ENCODE results near the gene IL16.
"Not testable (repeated sequence)": the region's sequence is repeated elsewhere in the genome, so short reads cannot be mapped to it uniquely, and the experiment has no call there.

IL16 gene

DNA sequence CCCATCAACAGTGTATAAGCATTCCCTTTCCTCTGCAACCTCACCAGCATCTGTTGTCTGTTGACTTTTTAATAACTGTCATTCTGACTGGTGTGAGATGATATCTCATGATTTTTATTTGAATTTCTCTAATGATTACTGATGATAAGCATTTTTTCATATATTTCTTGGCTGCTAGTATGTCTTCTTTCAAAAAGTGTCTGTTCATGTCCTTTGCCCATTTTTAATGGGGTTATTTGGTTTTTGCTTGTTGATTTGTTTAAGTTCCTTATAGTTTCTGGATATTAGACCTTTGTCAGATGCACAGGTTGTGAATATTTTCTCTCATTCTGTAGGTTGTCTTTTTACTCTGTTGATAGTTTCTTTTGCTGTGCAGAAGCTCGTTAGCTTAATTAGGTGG, 11.3 kb downstream of the IL16 start:
- not testable (repeated sequence) for DNase-seq (ENCODE audit: low read depth in 2 of 2)

DNA sequence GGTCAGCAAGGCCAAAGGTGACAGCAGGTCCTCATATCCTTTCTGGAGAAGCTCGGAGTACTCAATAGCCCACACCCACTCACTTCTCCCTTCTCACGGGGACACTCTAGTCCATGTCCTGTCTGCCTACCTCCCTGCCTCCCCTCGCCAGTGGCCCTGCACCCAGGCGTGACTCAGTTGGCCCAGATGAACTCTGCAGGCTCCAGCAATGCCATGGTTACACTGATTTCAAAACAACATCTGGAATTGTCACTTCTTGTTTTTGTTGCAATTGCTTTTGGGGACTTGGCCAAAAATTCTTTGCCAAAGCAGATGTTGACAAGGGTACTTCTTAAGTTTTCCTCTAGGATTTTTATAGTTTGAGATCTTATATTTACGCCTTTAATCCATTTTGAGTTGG, 13.0 kb downstream of the IL16 start:
- no peak for DNase-seq (ENCODE audit: low read depth in 2 of 2)

DNA sequence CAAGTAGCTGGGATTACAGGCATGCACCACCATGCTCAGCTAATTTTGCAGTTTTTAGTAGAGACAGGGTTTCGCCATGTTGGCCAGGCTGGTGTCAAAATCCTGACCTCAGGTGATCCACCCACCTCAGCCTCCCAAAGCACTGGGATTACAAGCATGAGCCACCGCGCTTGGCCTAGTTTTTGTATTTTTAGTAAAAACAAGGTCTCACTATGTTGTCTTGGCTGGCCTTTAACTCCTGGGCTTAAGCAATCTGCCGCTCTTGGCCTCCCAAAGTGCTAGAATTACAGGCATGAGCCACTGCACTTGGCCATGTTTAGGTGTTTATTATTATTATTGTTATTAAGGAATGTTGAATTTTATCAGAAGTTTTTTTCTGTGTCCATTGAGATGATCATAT, 14.7 kb downstream of the IL16 start:
- DNase-seq (ENCODE audit: low read depth in 2 of 2) = no peak

DNA sequence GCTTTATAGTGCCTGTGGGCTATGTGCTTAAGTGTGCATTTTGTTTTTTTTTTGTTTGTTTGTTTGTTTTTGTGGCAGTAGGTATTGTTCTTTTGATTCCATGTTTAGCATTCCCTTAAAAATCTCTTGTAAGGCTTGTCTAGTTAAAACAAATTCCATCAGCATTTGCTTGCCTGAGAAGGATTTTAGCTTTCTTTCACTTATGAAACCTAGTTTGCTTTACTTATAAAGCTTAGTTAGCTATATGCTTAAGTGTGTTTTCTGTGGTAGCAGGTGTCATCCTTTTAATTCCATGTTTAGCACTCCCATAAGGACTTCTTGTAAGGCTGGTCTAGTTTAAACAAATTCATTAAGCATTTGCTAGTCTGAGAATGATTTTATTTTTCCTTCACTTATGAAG, 17.3 kb downstream of the IL16 start:
- DNase-seq (ENCODE audit: low read depth in 2 of 2) = no peak

DNA sequence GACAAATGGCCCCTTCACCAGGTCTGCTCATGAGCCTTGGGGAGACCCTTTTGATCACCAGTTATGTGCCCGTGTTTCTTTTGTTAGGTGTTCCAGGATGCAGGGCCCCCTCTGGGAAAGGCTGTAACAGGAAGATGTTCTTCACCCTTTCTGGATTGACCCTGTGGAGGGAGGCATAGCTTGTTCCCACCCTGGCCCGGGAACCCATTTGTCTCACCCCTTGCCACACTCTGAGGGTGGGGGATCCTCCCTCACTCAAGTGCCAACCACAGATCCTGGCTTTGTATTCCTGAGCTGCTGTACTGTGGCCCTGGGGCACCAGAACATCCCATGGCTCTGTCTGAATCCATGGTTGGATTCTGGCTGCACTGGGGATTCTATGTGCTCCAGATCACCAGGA, 18.9 kb downstream of the IL16 start:
- no peak for DNase-seq (ENCODE audit: low read depth in 2 of 2)

DNA sequence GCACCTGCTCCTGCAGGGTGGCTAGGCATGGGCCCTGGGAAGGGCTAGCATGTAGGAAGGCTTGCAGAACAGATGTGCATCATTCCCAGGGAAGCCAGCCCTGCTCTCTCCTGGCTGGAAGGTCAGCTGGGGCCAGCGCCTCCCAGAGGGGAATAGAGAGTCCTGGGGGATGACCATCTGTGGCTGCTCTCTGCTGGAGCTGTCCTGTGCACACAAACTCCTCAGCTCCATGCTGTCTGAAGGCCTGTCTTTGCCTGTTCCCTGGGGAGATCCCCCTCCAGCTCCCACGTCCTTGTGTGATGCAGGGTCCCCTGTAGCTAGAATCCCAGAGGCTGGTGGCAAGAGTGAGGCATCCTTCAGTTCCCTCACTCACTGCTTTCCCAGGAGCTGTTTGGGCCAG, 19.3 kb downstream of the IL16 start:
- no peak for DNase-seq (ENCODE audit: low read depth in 2 of 2)

DNA sequence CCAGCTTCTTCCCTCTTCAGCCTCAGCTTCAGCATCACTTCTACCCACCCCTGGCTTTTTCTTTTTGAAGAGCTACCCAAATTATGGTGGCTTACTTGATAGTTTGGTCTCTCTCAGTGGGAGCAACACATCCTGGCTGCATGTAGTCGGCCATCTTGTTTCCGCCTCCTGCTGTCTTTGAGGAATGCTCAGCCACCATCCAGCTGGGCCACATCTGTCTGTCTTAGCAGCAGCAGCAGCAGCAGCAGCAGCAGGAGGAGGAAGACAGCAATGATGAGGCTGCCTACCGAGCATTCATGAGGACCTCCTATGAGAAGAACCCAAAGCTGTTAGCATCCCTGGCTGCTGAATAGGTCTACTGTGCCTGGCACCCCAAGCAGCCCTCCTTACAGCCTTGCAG, 19.7 kb downstream of the IL16 start:
- no peak for DNase-seq (ENCODE audit: low read depth in 2 of 2)

DNA sequence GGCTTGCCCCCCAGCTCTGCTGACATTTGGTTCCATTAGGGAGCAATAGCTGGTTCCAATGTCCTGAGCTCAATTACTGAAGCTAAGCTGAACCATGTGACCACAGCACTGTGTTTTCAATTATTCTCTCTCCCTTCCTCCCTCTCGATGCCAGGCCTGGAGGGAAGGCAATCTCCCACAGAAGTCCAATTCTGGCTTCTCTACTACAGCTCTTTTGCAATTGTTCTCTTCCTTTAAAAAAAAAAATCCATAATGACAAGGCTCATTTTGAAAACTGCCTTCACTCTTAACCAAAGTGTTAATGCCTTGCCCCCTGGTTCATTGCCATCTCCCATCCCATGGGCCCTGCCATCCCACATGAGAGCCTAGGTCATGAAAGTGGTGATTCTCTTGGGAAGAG, 24.8 kb downstream of the IL16 start:
- DNase-seq (ENCODE audit: low read depth in 2 of 2) = no peak

DNA sequence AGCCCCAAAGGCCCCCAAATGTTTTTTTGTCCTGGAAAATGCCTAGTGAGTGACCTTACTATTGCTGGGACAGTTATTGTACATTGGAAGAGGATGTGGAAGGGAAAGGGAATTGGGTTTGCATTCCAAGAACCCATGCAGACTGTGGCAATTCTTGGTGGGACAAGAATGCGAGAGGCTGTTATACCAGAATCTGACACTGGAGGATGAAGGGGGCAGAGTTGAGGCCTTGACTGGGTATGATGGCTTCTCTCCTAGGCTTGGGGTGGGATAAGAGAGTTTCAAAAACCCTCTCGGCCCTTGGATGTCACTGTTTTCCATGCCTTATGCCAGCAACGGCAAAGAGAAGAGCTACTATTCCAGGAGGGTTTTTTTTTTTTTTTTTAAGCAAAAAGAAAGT, 25.3 kb downstream of the IL16 start:
- no peak for DNase-seq (ENCODE audit: low read depth in 2 of 2)

DNA sequence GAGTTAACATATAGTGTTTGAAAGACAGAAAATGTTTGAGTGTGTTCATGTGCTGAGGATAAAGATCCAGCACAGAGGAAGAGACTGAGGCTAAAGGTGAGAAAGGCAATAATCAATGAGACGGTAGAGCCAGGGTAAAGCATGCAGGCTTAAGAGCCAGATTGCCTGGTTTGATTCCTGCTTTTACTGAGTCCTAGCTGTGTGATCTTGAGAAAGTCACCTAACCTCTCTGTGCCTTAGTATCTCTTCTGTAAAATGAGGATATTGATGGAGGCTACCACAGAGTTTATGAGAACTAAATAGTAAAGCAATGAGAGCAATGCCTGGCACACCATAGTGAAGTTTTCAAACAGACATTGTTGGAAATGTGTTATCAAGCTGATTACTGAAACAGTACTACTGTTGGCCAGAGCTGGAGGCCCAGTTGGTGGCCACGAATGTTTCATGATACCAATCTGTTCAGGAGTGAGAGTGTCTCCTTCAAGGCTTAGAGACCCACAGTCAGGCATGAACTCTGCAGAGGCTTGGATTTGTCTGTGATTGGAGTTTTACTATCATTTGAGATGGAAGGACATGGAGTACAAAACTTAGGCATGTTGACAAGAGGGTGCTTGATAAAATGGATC, 26.8 kb downstream of the IL16 start:
- DNase-seq (ENCODE audit: low read depth in 2 of 2) = no peak

DNA sequence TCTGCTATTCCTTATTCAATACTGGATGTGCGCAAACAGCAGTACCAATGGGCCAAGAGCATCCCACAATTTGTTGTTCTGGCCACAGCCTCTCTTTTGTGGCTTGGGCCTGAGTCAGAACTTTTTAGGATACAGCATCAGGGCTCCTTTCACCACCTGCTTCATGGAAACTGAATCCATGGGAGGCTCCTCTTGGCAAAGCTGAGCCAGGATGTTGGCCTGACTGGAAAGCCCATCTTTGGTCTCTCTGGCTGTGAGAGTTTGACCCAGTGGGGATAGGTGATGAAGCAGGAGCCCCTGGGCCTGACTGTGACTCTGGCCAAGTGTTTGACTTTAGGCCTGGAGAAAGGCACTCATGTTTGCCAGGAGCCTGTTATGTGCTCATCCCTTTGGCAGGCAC, 27.6 kb downstream of the IL16 start:
- DNase-seq (ENCODE audit: low read depth in 2 of 2) = no peak

DNA sequence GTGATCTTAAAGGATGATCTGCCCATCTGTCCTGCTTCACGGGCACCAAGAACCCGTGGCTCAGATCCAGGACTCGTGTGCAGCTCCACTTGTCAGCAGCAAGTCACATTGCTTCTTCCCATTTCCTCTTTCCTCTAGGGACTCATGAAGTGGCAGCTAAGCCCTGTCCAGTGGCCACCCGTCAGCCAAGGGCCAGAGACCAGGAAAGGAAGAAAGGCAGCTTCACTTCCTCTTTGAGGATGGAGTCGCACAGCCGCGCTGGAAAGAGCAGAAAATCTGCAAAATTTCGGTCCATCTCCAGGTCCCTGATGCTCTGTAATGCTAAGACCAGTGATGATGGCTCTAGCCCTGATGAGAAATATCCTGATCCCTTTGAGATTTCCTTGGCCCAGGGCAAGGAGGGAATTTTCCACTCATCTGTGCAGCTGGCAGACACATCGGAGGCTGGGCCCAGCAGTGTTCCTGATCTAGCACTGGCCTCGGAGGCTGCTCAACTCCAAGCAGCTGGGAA, 28.5 kb downstream of the IL16 start:
- DNase-seq (ENCODE audit: low read depth in 2 of 2) = no peak

DNA sequence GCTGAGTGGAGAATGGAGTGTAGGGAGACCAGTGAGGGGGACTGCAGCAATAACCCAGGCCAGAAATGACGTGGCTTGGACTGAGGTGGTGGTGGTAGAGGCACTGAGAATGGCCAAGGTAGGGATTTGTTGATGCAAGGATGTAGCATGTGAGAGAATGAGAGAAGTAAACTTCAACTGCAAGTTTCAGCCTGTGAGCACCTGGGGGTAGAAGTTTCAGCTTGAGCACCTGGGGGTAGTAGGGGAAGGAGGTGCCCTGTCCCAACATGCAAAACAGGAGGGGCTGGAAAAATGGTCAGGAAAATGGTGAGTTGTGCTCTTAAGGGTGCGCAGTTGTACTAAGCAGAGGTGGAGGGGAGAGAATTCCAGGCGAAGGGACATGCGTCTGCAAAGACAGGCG, 31.0 kb downstream of the IL16 start:
- DNase-seq (ENCODE audit: low read depth in 2 of 2) = no peak

DNA sequence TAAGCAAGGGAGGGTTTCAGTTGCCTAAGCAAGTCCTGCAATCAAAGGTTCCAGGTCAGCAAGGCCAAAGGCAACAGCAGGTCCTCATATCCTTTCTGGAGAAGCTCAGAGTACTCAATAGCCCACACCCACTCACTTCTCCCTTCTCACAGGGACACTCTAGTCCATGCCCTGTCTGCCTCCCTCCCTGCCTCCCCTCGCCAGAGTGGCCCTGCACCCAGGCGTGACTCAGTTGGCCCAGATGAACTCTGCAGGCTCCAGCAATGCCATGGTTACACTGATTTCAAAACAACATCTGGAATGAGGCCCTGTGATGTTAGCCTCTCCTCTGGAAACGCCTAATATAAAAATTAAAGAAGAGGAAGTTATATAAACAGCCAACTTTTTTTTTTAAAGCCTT, 32.9 kb downstream of the IL16 start:
- no peak for DNase-seq (ENCODE audit: low read depth in 2 of 2)

DNA sequence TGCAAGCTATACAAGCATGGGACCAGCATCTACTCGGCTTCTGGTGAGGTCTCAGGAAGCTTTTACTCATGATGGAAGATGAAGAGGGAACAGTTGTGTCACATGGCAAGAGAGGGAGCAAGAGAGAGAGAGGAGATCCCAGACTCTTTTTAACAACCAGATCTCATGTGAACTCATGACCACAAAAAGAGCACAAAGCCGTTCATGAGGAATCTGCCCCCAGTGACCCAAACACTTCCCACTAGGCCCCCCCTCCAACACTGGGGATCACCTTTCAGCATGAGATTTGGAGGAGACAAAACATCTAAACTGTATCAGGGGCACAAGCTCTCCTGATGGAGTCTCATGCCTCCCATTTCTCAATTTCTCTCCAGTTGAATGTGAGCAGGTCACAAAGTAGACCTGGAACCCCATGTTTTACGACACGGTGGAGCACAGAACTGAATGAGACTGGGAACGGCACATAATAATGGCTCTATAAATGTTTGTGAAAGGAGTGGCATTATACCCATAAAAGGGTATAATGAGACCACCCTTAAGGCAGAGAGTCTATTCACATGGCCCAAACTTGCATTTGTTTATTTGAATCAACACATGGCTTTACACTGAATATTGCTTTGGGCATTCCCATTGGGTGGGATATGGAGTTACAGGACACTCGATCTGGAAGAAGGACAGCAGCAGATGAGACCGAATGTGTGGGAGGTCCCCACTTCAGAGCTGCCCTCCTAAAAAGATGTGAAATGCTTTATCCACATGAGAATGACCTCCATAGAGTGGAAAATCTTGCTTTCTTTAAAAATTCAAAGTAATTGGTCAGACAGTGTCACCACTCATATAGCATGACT, 38.8 kb downstream of the IL16 start:
- DNase-seq (ENCODE audit: low read depth in 2 of 2) = no peak

DNA sequence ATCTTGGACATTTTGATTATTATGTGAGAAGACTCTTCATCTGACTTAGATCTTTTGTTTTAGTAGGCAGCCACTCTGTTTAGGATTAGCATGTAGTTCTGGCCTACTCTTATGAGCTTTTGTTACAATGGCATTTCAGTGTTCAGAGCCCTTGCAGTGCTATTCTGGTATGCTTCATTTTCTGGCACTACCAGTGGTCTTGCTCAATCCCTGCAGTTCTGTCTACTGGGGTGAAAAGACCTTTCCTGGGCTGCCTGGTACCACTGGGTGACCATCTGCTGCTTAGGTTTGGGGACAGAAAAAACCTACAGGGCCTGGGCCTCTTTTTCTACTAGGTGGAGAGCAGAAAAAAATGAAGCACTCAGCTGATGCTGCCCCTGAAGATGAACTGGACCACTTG, 42.5 kb downstream of the IL16 start:
- no peak for DNase-seq (ENCODE audit: low read depth in 2 of 2)

DNA sequence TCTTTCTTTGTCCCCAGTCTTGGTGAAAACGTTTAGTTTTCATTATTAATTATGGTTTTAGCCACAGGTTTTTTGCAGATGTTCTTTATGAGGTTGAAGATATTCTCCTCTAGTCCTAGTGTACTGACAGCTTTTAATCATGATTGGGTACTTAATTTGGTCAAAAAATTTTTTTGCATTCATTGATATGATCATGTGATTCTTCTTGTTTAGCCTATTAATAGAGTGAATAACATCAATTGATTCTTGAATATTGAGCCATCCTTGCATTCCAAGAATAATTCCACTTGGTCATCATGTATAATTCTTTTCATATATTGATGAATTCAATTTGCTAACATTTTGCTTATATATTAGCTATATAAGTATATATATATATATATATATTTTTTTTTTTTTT, 46.1 kb downstream of the IL16 start:
- no peak for DNase-seq (ENCODE audit: low read depth in 2 of 2)

DNA sequence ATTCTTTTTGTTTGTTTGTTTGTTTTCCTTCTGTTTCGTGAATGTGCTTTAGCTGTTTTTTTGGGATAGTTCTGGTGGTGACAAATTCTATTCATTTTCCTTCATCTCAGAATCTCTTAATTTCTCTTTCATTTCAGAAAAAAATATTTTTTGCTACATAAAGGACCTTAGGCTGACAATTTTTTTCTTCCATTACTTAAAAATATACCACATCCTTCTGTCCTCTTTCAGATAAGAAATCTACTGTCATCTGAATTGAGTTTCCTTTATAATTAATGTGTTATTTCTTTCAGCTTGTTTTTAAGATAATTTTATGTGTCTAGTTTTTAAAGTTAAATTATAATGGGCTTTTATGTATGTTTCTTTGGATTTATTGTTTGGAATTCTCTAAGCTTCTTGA, 47.6 kb downstream of the IL16 start:
- DNase-seq (ENCODE audit: low read depth in 2 of 2) = no peak

DNA sequence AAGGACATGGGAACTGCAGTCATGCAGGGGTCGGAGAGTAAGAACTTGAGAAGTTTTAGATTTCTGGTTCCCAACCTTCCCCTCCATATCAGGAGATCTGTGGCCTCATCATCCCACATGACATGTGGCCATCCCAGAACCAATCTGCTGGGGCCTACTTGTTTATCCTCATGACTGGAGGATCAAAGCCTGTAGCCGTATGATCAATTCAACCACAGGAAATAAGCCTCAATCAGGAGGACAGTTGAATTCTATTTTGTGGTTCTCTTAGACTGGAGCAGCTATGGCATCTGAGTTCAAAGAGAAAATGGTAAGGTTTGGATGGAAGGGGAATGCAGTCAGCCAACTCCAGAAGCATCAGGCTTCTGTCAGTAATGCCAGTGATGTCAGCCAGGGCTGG, 57.2 kb downstream of the IL16 start:
- DNase-seq (ENCODE audit: low read depth in 2 of 2) = no peak

DNA sequence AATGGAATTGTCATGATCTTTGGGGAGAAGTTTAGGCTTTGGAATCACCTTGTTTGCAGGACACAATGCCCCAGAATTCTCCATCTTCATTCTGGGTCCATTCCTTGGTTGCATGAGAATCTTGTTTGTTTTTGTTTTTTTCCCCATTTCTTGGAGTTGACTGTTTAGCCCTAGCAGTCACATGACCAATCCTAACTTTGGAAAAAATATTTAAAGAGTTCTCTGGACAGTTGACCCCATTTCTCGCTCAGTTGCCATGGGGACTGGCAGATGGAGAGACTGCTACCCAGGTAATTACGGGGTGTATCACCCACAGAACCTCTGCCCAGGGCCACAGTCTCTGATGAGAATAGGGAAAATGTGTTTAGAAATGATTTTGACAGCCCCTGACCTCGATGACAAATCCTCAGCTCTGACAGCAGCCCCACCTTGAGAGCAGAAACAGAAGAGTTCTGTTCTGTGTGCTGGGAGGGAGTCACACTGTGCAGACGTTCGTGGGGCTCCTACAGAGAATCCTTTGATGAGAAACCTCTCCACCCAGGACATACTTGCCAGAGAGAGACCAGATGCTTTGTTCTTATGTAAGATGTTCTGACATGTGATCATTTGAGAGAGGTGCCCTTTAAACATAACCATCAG, 57.7 kb downstream of the IL16 start:
- no peak for DNase-seq (ENCODE audit: low read depth in 2 of 2)

DNA sequence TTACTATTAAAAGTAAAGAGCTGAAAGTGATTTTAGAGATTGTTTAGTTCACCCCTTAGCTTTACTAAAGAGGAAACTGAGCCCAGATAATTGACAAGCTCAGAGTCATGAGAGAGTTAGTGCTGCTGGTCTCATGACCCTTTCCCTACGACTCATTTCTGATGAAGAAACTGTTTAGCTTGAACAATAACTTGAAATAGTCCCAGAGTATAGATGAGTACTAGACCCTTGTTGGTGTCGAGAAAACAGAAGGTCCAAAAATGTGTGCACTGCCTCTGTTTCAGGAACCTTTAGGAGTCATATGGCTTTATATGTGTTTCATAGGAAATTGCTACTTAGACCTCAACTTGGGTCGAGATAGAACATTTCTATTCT, 58.2 kb downstream of the IL16 start:
- DNase-seq (ENCODE audit: low read depth in 2 of 2) = no peak

DNA sequence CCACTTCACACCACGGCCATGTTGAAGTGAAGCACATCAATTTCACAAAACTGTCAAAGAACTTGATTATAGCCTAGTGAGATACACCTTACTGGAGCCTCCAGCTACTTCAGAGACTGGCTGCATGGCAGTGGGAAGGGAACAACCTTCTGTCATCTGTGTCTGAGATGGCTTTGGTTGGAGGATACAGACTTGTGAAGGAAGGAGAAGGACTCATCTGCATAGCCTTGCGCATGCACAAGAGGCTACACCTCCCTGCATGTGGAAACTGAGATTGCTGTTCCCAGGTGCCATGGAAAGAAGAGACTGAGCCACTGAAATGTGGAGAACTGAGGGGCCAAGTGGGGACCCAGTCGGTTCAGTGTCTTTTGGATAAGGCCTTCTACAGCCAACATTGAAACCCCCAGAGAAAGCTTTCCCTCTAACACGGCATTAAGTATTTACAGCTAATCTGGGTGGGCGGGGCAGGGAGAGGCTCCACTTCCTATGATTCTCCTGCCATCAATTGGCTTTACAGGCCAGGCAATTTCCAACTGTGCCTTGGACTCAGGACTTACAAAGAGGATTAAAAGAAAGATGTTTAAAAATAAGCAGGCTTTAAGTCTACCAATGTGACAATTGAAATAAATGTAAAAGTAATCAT, 58.8 kb downstream of the IL16 start:
- DNase-seq (ENCODE audit: low read depth in 2 of 2) = no peak

DNA sequence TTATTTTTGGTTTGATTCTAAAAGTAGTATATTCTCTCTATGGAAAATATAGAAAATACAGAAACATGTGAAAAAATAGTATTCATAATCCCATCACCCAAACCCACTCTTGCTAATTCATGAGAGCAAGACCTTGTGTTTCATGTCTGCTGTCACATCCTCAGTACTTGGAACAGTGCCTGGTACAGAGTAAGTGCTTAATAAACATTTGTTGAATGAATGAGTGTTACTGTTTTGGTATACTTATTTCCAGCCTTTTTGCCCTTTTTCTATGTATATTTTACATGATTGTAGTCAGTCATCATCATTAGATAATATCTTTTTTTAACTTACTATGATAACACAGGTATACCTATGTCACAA, 59.3 kb downstream of the IL16 start:
- DNase-seq (ENCODE audit: low read depth in 2 of 2) = no peak

Data from stimulated activated CD8-positive, alpha-beta memory T cell treated with anti-CD3 and anti-CD28 coated beads, Interleukin-7, amount 100 ng/mL, for 1 hour (primary cell).